NCI-H82 treated with DMSO at 0.1 percent for 48 hours (cell line): ENCODE data around the gene PTPRD.
"Not testable (repeated sequence)": the region's sequence is repeated elsewhere in the genome, so short reads cannot be mapped to it uniquely, and the experiment has no call there.

Source experiments
- DNase-seq: peaks from one replicate; lab custom pipeline; 2025; ENCODE audit not compliant: unreplicated experiment; lab: John Stamatoyannopoulos, UW

The PTPRD gene

DNA sequence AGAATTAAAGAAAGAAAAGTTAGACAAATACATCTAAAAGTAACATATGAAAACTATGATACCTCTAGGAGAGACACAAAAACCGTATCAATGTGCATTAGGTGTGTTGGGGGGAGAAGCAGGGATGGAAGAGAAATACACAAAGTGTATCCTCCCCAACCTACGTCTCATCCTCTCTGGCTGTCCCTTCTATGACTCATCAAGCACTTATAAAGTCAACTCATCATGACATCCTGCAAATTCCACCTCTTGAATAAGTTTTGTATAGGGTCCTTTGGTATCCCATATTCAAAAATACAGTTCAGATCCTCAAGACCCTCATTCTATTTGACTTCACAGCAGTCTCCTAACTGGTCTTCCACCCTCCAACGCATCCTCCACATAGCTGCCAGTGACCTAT lies 1895.7 kb downstream of the PTPRD start:
- no peak for DNase-seq

DNA sequence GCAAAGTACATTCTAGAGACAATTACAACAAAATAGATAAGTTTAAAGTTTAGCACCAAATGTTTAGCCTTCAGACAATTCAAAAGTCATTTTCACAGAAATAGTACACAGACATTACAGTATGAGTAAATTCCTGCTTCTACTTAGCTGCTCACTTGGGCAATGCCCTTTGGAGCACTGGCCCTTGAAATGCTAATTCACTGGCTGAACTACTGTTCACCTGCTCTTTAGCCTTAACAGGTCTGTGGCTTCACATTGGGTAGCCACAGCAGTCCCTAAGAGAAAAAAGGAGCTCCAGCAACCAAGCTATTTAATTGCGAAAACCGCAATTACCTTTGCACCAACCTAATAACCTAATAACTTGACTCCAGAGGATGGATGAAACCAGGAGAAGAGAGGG lies 1897.0 kb downstream of the PTPRD start:
- no peak for DNase-seq

DNA sequence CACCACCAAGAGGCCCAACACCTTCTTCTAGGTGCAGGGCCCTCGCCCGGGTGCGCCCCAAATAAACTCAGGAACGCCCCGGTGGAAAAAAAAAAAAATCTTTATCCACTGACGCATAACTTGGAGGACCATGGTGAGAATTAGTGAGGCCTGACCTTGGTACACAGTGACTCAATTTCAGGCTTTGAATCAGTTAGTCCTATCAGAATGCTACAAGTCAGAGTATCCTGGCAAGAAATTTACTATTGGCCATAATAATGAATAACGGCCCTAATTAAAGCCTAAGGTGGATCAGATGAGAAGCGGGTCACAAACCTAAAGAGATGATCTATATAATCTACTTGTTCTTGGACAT lies 1899.0 kb downstream of the PTPRD start:
- no peak for DNase-seq

DNA sequence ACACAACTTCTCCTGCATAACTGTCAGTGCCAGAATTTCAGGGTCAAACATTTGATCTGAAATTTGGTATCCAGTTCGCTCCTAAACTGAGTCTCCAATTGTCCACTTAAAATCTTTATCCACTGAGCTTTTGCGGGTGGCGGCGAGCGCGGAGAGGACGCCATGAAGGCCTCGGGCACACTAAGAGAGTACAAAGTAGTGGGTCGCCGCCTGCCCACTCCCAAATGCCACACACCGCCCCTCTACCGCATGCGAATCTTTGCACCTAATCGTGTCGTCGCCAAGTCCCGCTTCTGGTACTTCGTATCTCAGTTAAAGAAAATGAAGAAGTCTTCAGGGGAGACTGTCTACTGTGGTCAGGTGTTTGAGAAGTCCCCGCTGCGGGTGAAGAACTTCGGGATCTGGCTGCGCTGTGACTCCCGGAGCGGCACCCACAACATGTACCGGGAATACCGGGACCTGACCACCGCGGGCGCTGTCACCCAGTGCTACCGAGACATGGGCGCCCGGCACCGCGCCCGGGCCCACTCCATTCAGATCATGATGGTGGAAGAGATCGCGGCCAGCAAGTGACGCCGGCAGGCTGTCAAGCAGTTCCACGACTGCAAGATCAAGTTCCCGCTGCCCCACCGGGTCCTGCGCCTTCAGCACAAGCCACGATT lies 1899.5 kb downstream of the PTPRD start:
- no peak for DNase-seq

DNA sequence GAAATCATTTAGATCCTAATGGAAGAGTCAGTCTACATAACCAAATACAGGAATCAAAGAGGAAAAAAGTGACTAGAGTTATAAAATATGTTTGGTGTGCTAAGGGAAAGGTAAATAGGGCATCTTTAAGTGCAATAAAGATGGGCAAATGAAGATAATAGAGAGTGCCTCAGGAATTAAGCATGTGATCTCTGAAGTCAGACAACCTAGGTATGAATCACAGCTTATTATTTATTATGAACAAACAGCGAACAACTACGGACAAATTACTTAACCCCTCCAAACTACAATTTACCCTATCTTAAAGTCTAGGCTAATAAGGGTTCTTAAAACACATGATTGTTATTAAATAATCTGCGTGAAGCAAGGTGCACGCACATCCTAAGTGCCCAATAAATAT lies 1903.1 kb downstream of the PTPRD start:
- DNase-seq = no peak

DNA sequence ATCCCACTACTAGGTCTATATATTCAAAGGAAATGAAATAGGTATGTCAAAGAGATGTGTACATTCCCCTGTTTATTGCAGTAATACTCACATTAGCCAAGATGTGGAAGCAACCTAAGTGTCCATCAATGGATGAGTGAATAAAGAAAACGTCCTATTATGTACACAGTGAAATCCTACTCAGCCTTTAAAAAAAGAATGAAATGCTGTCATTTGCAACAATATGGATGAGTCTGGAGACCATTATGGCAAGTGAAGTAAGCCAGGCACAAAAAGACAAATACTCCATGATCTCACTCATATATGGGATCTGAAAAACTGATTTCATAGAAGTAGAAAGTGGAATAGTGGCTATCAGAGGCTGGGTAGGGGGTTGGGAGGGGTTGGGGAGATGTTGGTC lies 1904.1 kb downstream of the PTPRD start:
- DNase-seq = no peak

DNA sequence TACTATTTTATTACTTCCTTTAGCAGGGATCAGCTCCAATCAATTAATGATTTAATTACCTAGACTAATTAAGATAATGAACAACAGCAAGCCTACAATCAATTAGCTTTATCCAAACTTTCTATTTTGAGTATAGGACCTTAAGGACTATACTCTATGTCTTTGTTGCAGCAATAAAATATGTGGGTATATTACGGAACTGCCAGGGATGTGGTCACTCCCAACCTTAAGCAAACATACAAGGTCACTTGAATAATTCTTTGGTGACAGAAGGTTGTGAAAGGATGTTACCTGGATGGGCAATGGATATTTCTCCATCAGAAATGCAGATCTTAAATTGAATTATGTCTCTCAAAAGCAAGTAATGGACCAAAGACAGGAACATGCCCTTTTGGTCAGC lies 1905.8 kb downstream of the PTPRD start:
- no peak for DNase-seq

DNA sequence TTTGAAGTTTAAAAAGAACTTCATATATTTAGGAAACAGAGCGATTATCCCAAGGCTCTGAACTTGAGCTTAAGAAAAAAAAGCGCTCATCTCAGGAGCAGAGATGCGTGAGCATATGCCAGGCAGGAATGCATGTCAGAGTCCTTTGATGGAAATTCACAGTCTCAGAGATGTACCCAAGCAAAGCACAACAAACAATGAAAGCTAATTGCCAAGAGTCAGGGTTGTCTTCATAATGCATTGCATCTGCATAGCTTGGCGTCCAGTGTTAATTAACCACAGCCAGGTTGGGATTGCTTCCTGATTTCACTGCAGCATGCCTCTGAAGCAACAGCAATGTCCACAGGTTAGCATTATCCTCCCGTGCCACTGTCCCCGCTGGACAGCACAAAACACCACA lies 1906.3 kb downstream of the PTPRD start:
- DNase-seq = no peak

DNA sequence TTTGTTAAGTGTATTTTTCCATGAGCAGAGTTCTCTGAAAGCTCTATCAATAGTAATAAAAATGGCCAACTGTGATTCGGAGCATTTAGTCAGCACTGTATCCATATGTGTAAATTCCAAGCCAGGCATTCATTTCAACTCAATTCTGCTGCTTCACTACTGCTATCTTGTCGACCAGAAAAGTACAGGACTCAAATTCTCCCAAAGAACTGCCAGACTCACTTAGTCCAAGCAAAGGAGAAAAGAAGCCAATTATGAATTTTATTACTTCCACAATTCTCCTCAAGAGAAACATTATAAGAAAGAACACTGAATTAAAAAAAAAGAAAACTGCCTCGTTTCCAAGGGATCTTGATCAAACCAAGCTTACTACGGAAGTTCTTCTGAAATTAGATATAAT lies 1906.9 kb downstream of the PTPRD start:
- DNase-seq = no peak

DNA sequence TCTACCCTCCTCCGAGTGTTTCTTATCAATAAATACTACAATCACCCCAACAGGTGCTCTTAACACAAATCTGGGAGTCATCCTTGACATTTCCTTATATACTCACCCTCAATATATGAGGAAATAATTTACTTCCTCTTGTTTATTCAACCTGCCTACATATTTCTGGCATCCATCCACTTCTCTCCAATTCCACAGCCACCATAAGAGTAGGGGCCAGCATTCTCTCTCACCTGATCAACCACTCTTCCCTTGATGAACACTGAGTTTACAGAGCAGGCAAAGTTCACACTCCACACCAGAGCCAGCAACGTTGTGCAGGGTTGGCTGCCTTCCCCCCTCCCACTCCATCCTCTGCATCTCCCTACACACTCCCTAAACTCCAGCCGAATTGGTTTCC lies 1908.9 kb downstream of the PTPRD start:
- DNase-seq = no peak

DNA sequence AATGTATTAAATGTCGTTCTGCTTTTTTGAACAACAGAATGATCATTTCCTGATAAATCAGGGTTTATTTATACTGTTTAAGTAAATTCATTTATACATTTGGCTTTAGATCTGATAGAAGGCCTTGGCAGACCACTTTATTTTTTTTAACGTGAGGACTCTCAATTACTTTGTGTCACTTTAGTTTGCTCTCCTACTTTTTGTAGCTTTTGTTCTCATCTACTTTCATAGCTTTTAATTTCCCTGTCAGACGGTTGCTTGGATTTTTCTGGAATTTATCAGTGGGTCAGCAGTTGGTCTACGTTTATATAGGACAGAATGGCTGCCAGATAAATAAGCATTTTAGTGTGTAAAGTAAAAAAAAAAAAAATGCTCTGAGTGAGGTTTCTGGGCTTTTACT lies 1910.9 kb downstream of the PTPRD start:
- DNase-seq = no peak

DNA sequence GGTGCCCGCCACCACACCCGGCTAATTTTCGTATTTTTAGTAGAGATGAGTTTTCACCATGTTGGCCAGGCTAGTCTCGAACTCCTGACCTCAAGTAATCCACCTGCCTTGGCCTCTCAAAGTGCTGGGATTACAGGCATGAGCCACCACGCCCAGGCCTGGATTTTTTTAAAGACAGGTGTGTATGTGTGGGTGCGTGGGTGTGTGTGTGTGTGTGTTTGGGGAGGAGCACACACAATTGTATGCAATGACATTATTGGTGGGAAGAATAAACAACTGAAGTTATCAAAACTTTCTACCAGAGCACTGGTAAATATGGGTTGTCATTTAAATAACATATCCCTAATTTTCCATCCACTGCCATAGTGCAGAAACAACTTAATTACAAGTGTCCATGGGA lies 1915.2 kb downstream of the PTPRD start:
- DNase-seq = not testable (repeated sequence)

DNA sequence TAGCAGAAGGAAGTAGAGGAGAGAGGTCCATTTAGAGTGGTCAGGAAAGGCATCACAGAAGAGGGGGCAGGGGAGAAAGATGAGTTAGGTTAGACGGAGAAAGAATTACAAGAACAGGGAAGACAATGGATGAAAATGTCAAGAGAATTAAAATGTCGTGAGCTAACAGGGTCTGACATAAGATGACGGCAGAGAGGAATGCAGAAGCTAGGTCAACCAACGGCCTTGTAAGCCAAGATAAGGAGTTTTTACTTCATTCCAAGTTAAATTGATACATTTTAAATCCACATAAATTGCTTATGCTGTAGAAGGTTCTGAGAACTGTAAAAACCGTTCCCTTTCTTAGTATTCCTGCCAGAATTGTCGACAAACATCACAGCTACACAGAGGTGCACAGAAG lies 1916.3 kb downstream of the PTPRD start:
- DNase-seq = no peak

DNA sequence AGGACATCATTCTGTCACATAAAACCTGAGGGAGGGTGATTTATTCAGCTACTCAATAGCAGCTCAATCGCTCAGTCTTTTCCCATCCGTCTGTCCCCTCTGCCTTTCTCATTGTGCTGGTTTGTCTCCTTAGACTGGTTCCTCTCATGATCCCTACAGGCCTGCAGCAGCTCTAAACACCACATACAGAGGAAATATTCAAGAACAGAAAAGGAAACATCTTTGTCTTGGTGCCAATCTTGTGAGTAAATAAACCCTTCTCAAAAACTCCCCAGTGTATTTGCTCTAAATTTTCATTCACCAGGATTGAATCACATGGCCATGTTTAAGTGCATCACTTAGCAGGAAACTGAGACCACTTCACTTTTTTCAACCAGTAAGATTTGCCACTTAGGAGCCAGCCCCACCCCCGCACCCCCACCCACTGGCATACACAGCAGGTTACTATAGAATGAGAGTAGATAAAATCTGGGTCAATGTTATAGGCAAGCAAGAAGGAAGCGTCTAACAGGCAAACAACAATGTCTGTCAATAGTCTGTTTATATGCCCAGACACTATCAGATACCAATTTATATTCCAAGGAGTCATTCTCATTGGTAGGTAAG lies 1917.7 kb downstream of the PTPRD start:
- DNase-seq = no peak

DNA sequence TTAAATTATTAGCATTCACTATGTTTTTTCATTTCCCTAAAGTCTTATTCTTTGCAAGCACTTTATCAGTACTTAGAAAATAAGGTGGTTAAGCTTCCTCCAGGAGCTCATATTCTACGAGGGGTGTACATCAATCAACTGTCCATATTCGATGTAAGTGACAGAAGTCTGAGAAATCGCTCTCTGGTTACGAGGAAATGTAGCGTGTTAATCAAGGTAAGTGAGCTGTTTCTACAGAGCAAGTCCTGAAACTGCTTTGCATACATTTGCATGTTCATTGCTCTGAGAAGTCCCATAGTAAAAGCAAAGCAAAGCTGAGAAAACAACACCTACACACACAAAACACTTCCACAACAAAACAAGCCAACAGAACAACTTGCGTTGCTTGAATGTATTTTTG lies 1919.3 kb downstream of the PTPRD start:
- no peak for DNase-seq

DNA sequence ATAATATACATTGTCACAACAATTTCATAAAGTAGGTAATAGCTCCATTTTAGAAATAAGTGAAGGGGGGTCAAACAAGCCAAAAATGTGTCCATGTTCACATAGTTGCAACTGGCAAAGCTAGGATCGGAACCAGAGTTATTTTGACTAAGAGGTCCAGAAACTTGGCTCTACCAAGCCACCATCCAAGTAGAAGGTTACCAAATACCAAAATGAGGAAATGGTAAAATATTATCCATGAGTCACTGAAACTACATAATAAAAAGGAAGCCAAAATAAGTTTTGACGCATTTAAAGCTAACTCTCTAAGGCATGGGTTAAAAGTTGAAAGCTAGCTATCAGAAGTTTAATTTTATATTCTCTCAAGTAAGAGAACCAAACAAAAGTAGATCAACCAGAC lies 1926.3 kb downstream of the PTPRD start:
- DNase-seq = no peak

DNA sequence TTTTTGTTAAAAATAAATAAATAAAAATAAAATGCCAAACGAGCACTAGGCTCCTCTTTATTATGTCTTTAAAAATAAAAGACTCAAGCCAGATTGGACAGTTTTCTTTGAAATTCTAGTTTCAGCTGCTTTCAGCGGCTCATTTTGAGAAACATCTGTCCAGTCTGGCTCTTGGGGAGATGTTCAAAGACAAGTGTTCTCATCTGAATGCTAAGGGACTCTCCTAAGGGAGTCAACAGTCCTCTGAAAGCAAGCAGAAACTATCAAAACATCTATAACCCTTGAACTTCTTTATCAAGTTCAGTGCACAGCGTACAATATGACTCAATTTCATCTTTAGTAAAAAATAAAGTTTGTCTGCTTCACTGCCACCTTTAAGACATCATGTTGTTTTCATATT lies 1927.0 kb downstream of the PTPRD start:
- no peak for DNase-seq

DNA sequence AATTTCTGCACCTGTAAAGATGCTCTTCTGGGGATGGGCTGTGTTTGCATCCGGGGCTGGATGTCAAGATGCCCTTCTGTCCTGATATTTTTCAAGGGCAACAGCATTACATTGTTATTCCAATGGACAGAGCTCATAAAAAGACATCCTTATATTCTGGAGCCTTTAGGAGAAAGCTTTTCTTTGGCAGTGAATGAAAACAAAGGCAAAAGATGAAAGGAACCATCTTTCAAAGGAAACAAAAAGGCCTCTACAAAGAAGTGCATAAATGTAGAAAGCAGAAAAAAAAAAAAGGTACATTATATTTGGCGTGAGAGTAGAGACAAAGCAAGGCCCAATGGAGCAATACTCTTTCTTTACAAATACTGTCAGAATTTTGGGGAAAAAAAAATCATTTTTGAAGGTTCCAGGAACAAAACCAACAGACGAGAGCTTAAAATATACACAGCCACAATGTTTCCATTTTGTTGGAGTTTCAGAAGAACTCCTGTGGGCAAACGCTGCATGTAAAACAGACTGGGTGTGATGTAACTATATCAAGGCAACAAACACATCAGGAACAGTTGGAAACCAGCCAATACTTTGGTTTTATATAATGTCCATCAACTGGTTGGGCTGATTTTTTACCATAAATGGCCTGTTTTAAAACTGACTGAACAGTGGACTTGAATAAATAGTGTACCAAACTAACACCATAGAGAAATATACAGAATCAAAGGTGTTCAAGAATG lies 1927.7 kb downstream of the PTPRD start:
- no peak for DNase-seq

DNA sequence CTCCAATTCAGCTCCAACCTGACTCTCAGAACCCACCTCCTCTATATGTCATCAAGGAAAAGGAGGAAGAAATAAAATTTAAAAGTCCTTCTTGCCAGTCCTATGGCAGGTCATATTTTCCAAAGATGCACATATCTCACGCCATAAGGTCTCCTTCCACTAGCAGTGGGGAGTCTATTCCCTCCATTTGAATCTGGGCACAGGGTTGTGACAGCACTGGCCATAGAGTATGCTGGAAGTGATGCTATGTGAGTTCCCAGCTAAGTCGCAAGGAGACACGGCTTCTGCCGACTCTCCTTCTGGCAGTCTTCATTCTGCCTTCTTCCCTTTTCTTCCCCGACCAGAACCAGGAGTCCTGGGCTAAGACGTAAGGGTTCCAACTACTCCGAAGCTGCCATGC lies 1929.3 kb downstream of the PTPRD start:
- no peak for DNase-seq

DNA sequence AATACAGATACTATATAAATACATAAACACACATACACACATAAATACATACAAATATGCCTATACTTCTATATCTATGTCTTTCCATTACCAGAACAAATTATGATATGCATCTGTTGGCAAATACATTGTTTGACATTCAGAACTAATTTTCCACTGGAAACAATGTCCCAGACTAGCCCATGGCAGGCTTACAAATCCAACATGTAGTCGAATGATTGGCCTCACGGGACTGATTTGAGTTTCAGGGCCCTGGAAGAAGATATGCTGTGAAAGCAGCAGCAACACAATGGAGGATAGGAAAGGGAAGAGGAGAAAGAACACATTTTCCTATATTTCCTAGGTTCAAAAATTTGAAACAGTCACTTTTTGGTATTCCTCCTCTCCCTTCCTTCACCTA lies 1932.1 kb downstream of the PTPRD start:
- no peak for DNase-seq

DNA sequence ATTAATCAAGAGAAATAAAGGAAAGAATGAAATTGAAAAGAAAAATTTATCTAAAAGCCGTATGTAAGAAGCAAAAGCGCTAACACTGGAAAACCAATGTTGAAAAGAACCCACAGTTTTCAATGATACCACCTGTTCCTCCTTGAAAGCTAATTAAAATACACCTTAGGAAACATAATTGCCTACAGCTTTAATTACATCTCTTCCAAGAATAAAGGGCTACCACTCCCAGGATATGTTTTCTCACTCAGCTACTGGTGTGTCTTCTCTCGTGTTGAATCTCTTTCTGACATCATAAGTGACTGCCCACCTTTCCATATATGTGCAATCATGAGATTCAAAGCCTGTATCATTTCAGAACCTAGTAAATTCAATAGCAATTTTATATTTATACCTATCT lies 1932.6 kb downstream of the PTPRD start:
- DNase-seq = no peak

DNA sequence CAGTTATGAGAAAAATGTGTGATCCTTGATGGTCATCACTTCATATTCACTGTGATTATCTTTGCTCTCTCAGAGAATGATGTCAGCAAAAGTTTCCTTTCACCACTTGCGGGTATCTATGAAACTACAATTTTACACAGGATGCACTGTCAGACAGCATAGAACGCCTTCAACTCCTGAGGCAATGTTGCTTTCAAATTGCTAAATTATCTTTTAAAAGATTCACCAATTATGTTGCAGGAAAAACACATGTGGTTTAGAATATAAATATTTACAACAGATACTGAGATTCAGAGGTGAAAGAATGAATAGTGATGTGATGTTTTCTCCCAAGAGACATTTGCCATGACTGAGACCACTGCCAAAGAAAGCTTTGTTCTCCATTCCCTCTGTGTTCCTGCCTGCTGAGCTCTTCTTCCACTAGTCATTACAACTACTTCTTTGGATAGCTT lies 1933.4 kb downstream of the PTPRD start:
- DNase-seq = no peak

DNA sequence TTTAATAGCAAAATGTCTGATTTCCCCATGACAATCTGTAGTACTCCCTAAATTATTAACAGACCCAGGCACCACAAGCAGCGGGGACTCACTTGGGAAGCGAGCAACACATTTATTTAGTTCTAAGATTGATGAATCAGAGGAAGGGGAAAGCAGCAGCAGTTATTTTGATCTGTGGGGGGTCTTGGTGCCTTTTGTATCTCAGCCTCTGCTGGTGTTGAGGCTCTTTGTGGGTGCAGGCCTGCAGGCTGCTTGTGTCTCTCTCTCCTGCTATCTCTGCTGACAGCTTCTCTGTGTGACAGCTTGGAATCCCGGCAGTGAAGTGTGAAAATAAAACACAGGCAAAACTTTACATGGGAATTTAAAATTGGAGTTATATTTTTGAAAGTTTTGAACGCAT lies 1935.1 kb downstream of the PTPRD start:
- no peak for DNase-seq
